H1 (cell line): ENCODE data around the gene SIN3B. TPM values are rescaled to one million over a fixed set of nuclear protein-coding genes. Genes with fewer than 3 reads are reported as not detected.
A peak's percentile ranks its signal among the peaks of the same experiment; 100 is the strongest.

Experiments used
- CTCF ChIA-PET: fragments of 300-600 bp; sonication (Branson Sonifier 250); formaldehyde crosslinking; loops from one replicate; lab custom pipeline; 2021; ENCODE audit not compliant: partially characterized antibody; lab: Charles Lee
- POLR2A ChIA-PET: fragments of 300-600 bp; sonication (Branson Sonifier 250); formaldehyde crosslinking; loops from one replicate; lab custom pipeline; 2021; ENCODE audit warnings: inconsistent platforms; ENCODE audit not compliant: partially characterized antibody; lab: Charles Lee
- DNase-seq, 2 experiments: peaks; one replicate each; pipeline versions ENCODE4 v3.0.0 to v3.0.0-alpha.2; 2010 to 2022; ENCODE audit warnings: low spot score in 2 of 2, low read depth in 1 of 2, mixed read lengths in 1 of 2
- FAIRE-seq: peaks from 2 replicates; lab custom pipeline; 2011; peaks lifted over from hg19 to GRCh38; lab: Jason Lieb, UNC
- H2AFZ ChIP-seq: 2 replicates; pipeline ENCODE4 v1.8.1; 2012; ENCODE audit warnings: low read length, inconsistent platforms
- H2AK5ac ChIP-seq: 2 replicates; pipeline ENCODE4 v1.6.1; 2013; ENCODE audit warnings: low read depth, low read length
- H2BK120ac ChIP-seq: replicated peaks from 2 replicates; pipeline ENCODE3; 2013; ENCODE audit warnings: low read depth, low read length, inconsistent platforms
- H2BK12ac ChIP-seq: 2 replicates; pipeline ENCODE4 v1.6.1; 2013; ENCODE audit warnings: low read depth, low read length
- H2BK15ac ChIP-seq: 2 replicates; pipeline ENCODE4 v1.6.1; 2013; ENCODE audit warnings: low read length
- H2BK20ac ChIP-seq: 2 replicates; pipeline ENCODE4 v1.6.1; 2013; ENCODE audit warnings: low read length
- H2BK5ac ChIP-seq: 2 replicates; pipeline ENCODE4 v1.6.1; 2013; ENCODE audit warnings: low read depth, low read length
- H3K14ac ChIP-seq: 2 replicates; pipeline ENCODE4 v1.6.1; 2013; ENCODE audit warnings: inconsistent platforms; ENCODE audit not compliant: insufficient read length
- H3K18ac ChIP-seq: 2 replicates; pipeline ENCODE4 v1.6.1; 2013; ENCODE audit warnings: low read length; ENCODE audit errors: extremely low read depth
- H3K23ac ChIP-seq: 2 replicates; pipeline ENCODE4 v1.6.1; 2013; ENCODE audit warnings: inconsistent platforms; ENCODE audit not compliant: insufficient read length
- H3K23me2 ChIP-seq: 2 replicates; pipeline ENCODE4 v1.6.1; 2013; ENCODE audit warnings: low read depth, low read length
- H3K27ac ChIP-seq: 2 replicates; pipeline ENCODE4 v1.6.1; 2011; ENCODE audit warnings: low read depth, low read length, inconsistent platforms
- H3K27me3 ChIP-seq, 4 experiments: replicated peaks in 1 of 4; 1 replicate in 1 of 4; 2 replicates in 3 of 4; pipeline versions ENCODE4 v1.6.1 to v1.8.1; 2011 to 2013; ENCODE audit warnings: low read length in 3 of 4, mild to moderate bottlenecking in 3 of 4, inconsistent platforms in 2 of 4, mixed read lengths in 2 of 4, moderate library complexity in 1 of 4; ENCODE audit not compliant: control insufficient read depth in 3 of 4, insufficient read depth in 3 of 4; ENCODE audit errors: extremely low read depth in 1 of 4
- H3K36me3 ChIP-seq, 4 experiments: 2 replicates each; pipeline versions ENCODE4 v1.6.1 to v1.8.1; 2011 to 2013; ENCODE audit warnings: mild to moderate bottlenecking in 4 of 4, low read length in 3 of 4, moderate library complexity in 2 of 4, control low read depth in 1 of 4, inconsistent platforms in 1 of 4; ENCODE audit not compliant: insufficient read depth in 4 of 4, control insufficient read depth in 2 of 4
- H3K4ac ChIP-seq: replicated peaks from 2 replicates; pipeline ENCODE3; 2013; ENCODE audit warnings: low read length, low read depth, mixed read lengths, inconsistent platforms; ENCODE audit not compliant: insufficient read length
- H3K4me1 ChIP-seq, 4 experiments: replicated peaks in 1 of 4; 1 replicate in 1 of 4; 2 replicates in 3 of 4; pipeline versions ENCODE4 v1.6.1 to v1.8.1; 2011 to 2013; ENCODE audit warnings: low read length in 3 of 4, inconsistent platforms in 2 of 4, mixed read lengths in 1 of 4; ENCODE audit not compliant: insufficient read depth in 4 of 4, control insufficient read depth in 3 of 4
- H3K4me2 ChIP-seq, 2 experiments: 2 replicates each; pipeline versions ENCODE4 v1.6.1 to v1.8.1; 2011 to 2013; ENCODE audit warnings: low read depth in 2 of 2, low read length in 2 of 2, control low read depth in 1 of 2, inconsistent platforms in 1 of 2, mild to moderate bottlenecking in 1 of 2; ENCODE audit not compliant: insufficient read depth in 1 of 2
- H3K4me3 ChIP-seq, 4 experiments: fragments of 200-600, 300-600 bp in 1 of 4; sonication (generic), shearing (Covaris generic), sonication (Bioruptor Twin) in 1 of 4; 2 replicates each; pipeline versions ENCODE4 v1.5.1 to v1.8.1; 2011 to 2016; ENCODE audit warnings: low read length in 4 of 4, low read depth in 3 of 4, control low read depth in 2 of 4, inconsistent platforms in 2 of 4, mild to moderate bottlenecking in 2 of 4, mixed read lengths in 1 of 4, moderate library complexity in 1 of 4; ENCODE audit not compliant: insufficient read depth in 2 of 4; ENCODE audit errors: extremely low read depth in 1 of 4
- H3K56ac ChIP-seq: replicated peaks from 2 replicates; pipeline ENCODE3; 2013; ENCODE audit warnings: low read depth, mild to moderate bottlenecking, mixed read lengths, low read length, inconsistent platforms; ENCODE audit not compliant: insufficient read length
- H3K79me1 ChIP-seq: 2 replicates; pipeline ENCODE4 v1.6.1; 2013; ENCODE audit warnings: low read depth, low read length, control low read depth
- H3K79me2 ChIP-seq, 2 experiments: 2 replicates each; pipeline versions ENCODE4 v1.6.1 to v1.8.1; 2012 to 2013; ENCODE audit warnings: low read length in 2 of 2, mild to moderate bottlenecking in 2 of 2, inconsistent platforms in 1 of 2; ENCODE audit not compliant: insufficient read depth in 2 of 2, control insufficient read depth in 1 of 2
- H3K9ac ChIP-seq, 4 experiments: replicated peaks in 1 of 4; 1 replicate in 1 of 4; 2 replicates in 3 of 4; pipeline versions ENCODE4 v1.6.1 to v1.8.1; 2011 to 2013; ENCODE audit warnings: low read depth in 3 of 4, low read length in 3 of 4, control low read depth in 2 of 4, mild to moderate bottlenecking in 2 of 4, moderate library complexity in 2 of 4, inconsistent platforms in 1 of 4; ENCODE audit errors: extremely low read depth in 1 of 4
- H3K9me3 ChIP-seq, 2 experiments: 2 replicates each; pipeline versions ENCODE4 v1.6.1 to v1.8.1; 2012 to 2013; ENCODE audit warnings: mild to moderate bottlenecking in 2 of 2, moderate library complexity in 2 of 2, control low read depth in 1 of 2, inconsistent platforms in 1 of 2, low read depth in 1 of 2, low read length in 1 of 2, mixed read lengths in 1 of 2; ENCODE audit not compliant: insufficient read depth in 2 of 2
- H4K20me1 ChIP-seq, 2 experiments: replicated peaks in 1 of 2; 2 replicates each; pipeline versions ENCODE3 to v1.8.1; 2011 to 2013; ENCODE audit warnings: inconsistent platforms in 2 of 2, low read length in 2 of 2, mild to moderate bottlenecking in 1 of 2; ENCODE audit not compliant: insufficient read depth in 2 of 2, control insufficient read depth in 1 of 2
- H4K5ac ChIP-seq: 2 replicates; pipeline ENCODE4 v1.6.1; 2013; ENCODE audit warnings: low read length, low read depth, mixed read lengths, inconsistent platforms; ENCODE audit not compliant: insufficient read length
- H4K8ac ChIP-seq: 2 replicates; pipeline ENCODE4 v1.8.0; 2013; ENCODE audit warnings: mild to moderate bottlenecking, moderate library complexity, low read length, inconsistent platforms; ENCODE audit not compliant: insufficient read depth; ENCODE audit errors: extremely low read depth
- H4K91ac ChIP-seq: replicated peaks from 2 replicates; pipeline ENCODE3; 2013; ENCODE audit warnings: low read length, mixed read lengths, inconsistent platforms; ENCODE audit not compliant: insufficient read length
- CTBP2 ChIP-seq: IDR thresholded peaks from 2 replicates; pipeline ENCODE4 v1.7.0; 2011; ENCODE audit warnings: borderline replicate concordance, mild to moderate bottlenecking, moderate library complexity, mixed read lengths, low read length; ENCODE audit not compliant: insufficient read depth, insufficient read length
- HDAC2 ChIP-seq, 2 experiments: fragments of 300-600 bp in 1 of 2; sonication (generic) in 1 of 2; IDR thresholded peaks; 2 replicates each; pipeline ENCODE4 v1.6.1; 2011 to 2012; ENCODE audit warnings: low read depth in 2 of 2, low read length in 2 of 2, mild to moderate bottlenecking in 2 of 2, moderate library complexity in 2 of 2, borderline replicate concordance in 1 of 2, inconsistent platforms in 1 of 2
- KDM4A ChIP-seq: IDR thresholded peaks from one replicate; pipeline ENCODE4 v1.7.1; 2012; ENCODE audit warnings: low read depth, mild to moderate bottlenecking, moderate library complexity, low read length, inconsistent platforms; ENCODE audit not compliant: severe bottlenecking
- RNF2 ChIP-seq: fragments of 200-900, 300-1000 bp; sonication (generic); IDR thresholded peaks from 2 replicates; pipeline ENCODE4 v1.7.1; 2016; ENCODE audit warnings: borderline replicate concordance, low read depth, mild to moderate bottlenecking, antibody characterized with exemption, low read length; ENCODE audit not compliant: poor library complexity, severe bottlenecking; ENCODE audit errors: missing control alignments
- SIRT6 ChIP-seq: IDR thresholded peaks from one replicate; pipeline ENCODE4 v1.7.1; 2012; ENCODE audit warnings: low read length, inconsistent platforms
- WGBS, 2 experiments: shearing (Covaris generic) in 1 of 2; methylation state at CpG; one replicate each; pipeline versions ENCODE4 v1.1.6 to v1.1.7; 2013 to 2015; ENCODE audit warnings: low lambda C conversion rate in 2 of 2, mixed read lengths in 2 of 2, inconsistent platforms in 1 of 2, low coverage in 1 of 2, missing lambda C conversion rate in 1 of 2; ENCODE audit not compliant: insufficient replicate concordance in 2 of 2, insufficient coverage in 1 of 2, insufficient read length in 1 of 2; ENCODE audit errors: extremely low coverage in 1 of 2, missing lambda C conversion rate in 1 of 2; 5-methylcytosine and 5-hydroxymethylcytosine counted together
- polyA plus RNA-seq, 7 experiments: library from polyadenylated mRNA; depleted of rRNA in 3 of 7; stranded (reverse) in 5 of 7; unstranded in 2 of 7; fragments of >200 nt in 5 of 7; fragments of 200-250 nt in 2 of 7; gene quantifications; 1 replicate in 5 of 7; 2 replicates in 1 of 7; 4 replicates in 1 of 7; pipeline versions ENCODE4 v1.2.1 to v1.2.3, GENCODE V29; 2011 to 2013; ENCODE audit warnings: missing spikeins in 2 of 7, mixed read lengths in 2 of 7
- total RNA-seq: library from RNA; stranded (reverse); fragmentation: NEBNext Ultra II Directional; extraction: Animal tissue kit (Norgen Biotek cat#: 25700); gene quantifications from 2 replicates; pipeline ENCODE4 v1.2.1, GENCODE V29; 2021
- TF ChIP-seq, protein P1 (sequence below): IDR thresholded peaks from 2 replicates; pipeline ENCODE4 v1.6.1; 2011; ENCODE audit warnings: low read depth, mild to moderate bottlenecking, low read length; ENCODE audit not compliant: insufficient read depth
- TF ChIP-seq, protein P2 (sequence below): IDR thresholded peaks from 2 replicates; pipeline ENCODE4 v1.6.1; 2011; ENCODE audit warnings: low read length, improper control_type of control experiment

Gene SIN3B
- total and polyA plus RNA-seq, 2 of the 8 experiments (the other 6 are each of a cell fraction or from before 2014, with no cell fraction given) = 29.5 to 71.1 TPM

DNA sequence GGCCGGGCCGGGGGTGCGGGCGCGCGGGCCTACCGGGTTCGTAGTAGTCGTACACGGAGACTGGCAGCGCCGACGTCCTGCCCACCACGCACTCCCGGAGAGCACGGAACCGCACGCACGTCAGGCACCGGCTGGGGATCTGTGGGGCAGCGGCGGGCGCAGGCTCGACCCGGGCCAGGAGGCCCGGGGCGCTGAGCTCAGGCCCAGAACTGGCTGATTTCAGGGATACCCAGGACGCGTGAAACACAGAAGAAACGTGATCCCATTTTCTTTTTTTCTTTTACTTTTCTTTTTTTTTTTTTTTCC, 68.6 kb downstream of the SIN3B start:
- no peak overlapping the region for H4K91ac ChIP-seq
- no peak overlapping the region for H3K23ac ChIP-seq
- no peaks in the 10 kb centered on the region for H3K36me3 ChIP-seq
- no peaks in the 10 kb centered on the region for H4K20me1 ChIP-seq
- no peak overlapping the region for H2BK120ac ChIP-seq
- peaks cover 12% of the 10 kb centered on the region; the same call in 1 of the 2 replicates for H3K23me2 ChIP-seq
- H3K27ac ChIP-seq = no peak overlapping the region
- no peaks in the 10 kb centered on the region for H3K9me3 ChIP-seq
- H3K4me1 ChIP-seq = peaks cover 0 to 3% (median 1%) of the 10 kb centered on the region in 4 experiments; a peak in 3 of 7 replicates
- H2BK12ac ChIP-seq = no peak overlapping the region
- no peak overlapping the region for H3K4ac ChIP-seq
- H2AFZ ChIP-seq = no peak overlapping the region
- H3K9ac ChIP-seq = peak overlapping the region in 1 of 4 experiments; percentile 34; a peak in 1 of 7 replicates
- ChIA-PET POLR2A (interaction anchor here (1.0 kb wide), 1 partner anchor 285 kb away, joined by 3 read pairs; no protein-coding TSS in a partner anchor), CTCF (interaction anchor here (0.8 kb wide), 1 partner anchor 16 kb away, joined by 3 read pairs; no protein-coding TSS in a partner anchor)
- no peak overlapping the region for H2BK15ac ChIP-seq
- H2BK5ac ChIP-seq = no peak overlapping the region
- WGBS, 2 experiments = 11% methylated on average over 12 of the region's 30 CpGs; no CpG with 5 or more reads in 1 of the 2 experiments
- no peaks in the 10 kb centered on the region for H3K79me2 ChIP-seq
- H3K18ac ChIP-seq = no peak overlapping the region
- no peak overlapping the region for H4K8ac ChIP-seq
- peak overlapping the region; percentile 73 to 75 for H3K4me2 ChIP-seq
- H2AK5ac ChIP-seq = no peak overlapping the region
- peak overlapping the region; percentile 48 to 84 (median 56) for H3K4me3 ChIP-seq
- H4K5ac ChIP-seq = no peak overlapping the region
- TF ChIP-seq, protein P1, sequence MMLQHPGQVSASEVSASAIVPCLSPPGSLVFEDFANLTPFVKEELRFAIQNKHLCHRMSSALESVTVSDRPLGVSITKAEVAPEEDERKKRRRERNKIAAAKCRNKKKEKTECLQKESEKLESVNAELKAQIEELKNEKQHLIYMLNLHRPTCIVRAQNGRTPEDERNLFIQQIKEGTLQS = no peak
- TF ChIP-seq SIRT6 = no peak
- TF ChIP-seq HDAC2 (IDR thresholded peaks at IDR 0.05; ENCODE audit: borderline replicate concordance in 1 of 2, low read depth in 2 of 2, low read length in 2 of 2) = 0 out of 4 replicates have a peak, but pooled peaks of 1 of the 2 experiments have one; percentile 19
- TF ChIP-seq CTBP2 = no peak
- peak; percentile 8 for TF ChIP-seq KDM4A
- TF ChIP-seq RNF2 = no peak
- TF ChIP-seq, protein P2, sequence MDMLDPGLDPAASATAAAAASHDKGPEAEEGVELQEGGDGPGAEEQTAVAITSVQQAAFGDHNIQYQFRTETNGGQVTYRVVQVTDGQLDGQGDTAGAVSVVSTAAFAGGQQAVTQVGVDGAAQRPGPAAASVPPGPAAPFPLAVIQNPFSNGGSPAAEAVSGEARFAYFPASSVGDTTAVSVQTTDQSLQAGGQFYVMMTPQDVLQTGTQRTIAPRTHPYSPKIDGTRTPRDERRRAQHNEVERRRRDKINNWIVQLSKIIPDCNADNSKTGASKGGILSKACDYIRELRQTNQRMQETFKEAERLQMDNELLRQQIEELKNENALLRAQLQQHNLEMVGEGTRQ = no peak
- DNase-seq (no peak), FAIRE-seq (no peak)
- H3K27me3 ChIP-seq = peaks cover 0 to 16% (median 8%) of the 10 kb centered on the region in 4 experiments; a peak in 5 of 7 replicates
- H3K14ac ChIP-seq = no peak overlapping the region
- H2BK20ac ChIP-seq = no peak overlapping the region
- H3K79me1 ChIP-seq = no peaks in the 10 kb centered on the region
- no peak overlapping the region for H3K56ac ChIP-seq
